CD4-positive, alpha-beta T cell treated with Interleukin-1 beta for 1 hour (primary cell): ENCODE data around the gene NPFFR1.
"Not testable (repeated sequence)": the region's sequence is repeated elsewhere in the genome, so short reads cannot be mapped to it uniquely, and the experiment has no call there.

Experiments used
- DNase-seq, 2 donors: peaks; one replicate each; pipeline ENCODE4 v3.0.0-alpha.2; 2020 to 2022

The NPFFR1 gene

GRCh38 chr10:70284542-70285475 lies 1.0 kb upstream of the NPFFR1 start:
- no peak for DNase-seq

GRCh38 chr10:70283071-70283444 lies 746 bp downstream of the NPFFR1 start:
- no peak for DNase-seq

- DNase-seq = no peak
Measured at GRCh38 chr10:70281609-70282008, 2.2 kb downstream of the NPFFR1 start.

GRCh38 chr10:70280099-70280498 lies 3.7 kb downstream of the NPFFR1 start:
- no peak for DNase-seq

- no peak for DNase-seq
Measured at GRCh38 chr10:70277396-70278030, 6.3 kb downstream of the NPFFR1 start.

- no peak for DNase-seq
Measured at GRCh38 chr10:70274643-70275042, 9.2 kb downstream of the NPFFR1 start.

- peak in 1 of 2 donors; percentile 54 for DNase-seq
Measured at GRCh38 chr10:70272925-70273316, 10.9 kb downstream of the NPFFR1 start.

- no peak for DNase-seq
Measured at GRCh38 chr10:70271996-70272924, 11.5 kb downstream of the NPFFR1 start.

- DNase-seq = no peak
Measured at GRCh38 chr10:70270952-70271351, 12.9 kb downstream of the NPFFR1 start.

GRCh38 chr10:70269741-70270140 lies 14.1 kb downstream of the NPFFR1 start:
- no peak for DNase-seq

- DNase-seq = no peak
Measured at GRCh38 chr10:70268376-70268775, 15.4 kb downstream of the NPFFR1 start.

GRCh38 chr10:70267161-70267933 lies 16.5 kb downstream of the NPFFR1 start:
- peak in 1 of 2 donors; percentile 16 for DNase-seq

- DNase-seq = no peak
Measured at GRCh38 chr10:70266701-70267100, 17.1 kb downstream of the NPFFR1 start.

- DNase-seq = no peak
Measured at GRCh38 chr10:70266056-70266455, 17.7 kb downstream of the NPFFR1 start.

- DNase-seq = no peak
Measured at GRCh38 chr10:70265032-70265689, 18.6 kb downstream of the NPFFR1 start.

GRCh38 chr10:70260734-70261133 lies 23.1 kb downstream of the NPFFR1 start:
- DNase-seq = no peak

GRCh38 chr10:70260259-70260658 lies 23.5 kb downstream of the NPFFR1 start:
- DNase-seq = no peak

- no peak for DNase-seq
Measured at GRCh38 chr10:70258216-70258615, 25.6 kb downstream of the NPFFR1 start.

- DNase-seq = not testable (repeated sequence)
Measured at GRCh38 chr10:70257816-70258215, 26.0 kb downstream of the NPFFR1 start.

GRCh38 chr10:70256463-70256862 lies 27.3 kb downstream of the NPFFR1 start:
- DNase-seq = no peak
